22Rv1 (cell line): ENCODE results near the gene HLF.

Experiments used
- H3K27ac ChIP-seq: fragments of 450-650 bp; 2 replicates; pipeline ENCODE4 v1.5.1; 2017
- ZFX ChIP-seq: fragments of 450-650 bp; IDR thresholded peaks from 2 replicates; pipeline ENCODE4 v1.6.1; 2017; ENCODE audit warnings: antibody characterized with exemption, borderline replicate concordance
- TF ChIP-seq, protein P1 (sequence below): fragments of 450-650 bp; IDR thresholded peaks from 2 replicates; pipeline ENCODE4 v1.5.1; 2017; ENCODE audit warnings: mild to moderate bottlenecking

Gene HLF

DNA sequence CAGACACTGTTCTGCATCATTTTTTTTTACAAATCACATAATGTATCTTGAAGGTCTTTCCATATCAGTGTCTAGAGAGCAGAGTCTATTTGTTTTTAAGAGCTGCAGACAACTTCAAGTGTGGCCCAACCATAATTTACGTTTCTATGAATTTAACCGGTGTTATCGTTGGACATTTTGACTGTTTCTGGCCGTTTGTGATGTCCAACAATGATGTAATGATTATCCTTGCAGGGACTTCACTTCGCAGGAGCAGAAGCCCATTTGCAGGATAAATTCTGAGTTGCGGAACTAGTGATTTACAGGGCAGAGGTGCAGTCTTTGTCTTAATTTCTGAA is 26.9 kb upstream of the HLF start:
- peak overlapping the region; percentile 41; the same call in 1 of the 2 replicates for H3K27ac ChIP-seq
- no peak for TF ChIP-seq ZFX
- TF ChIP-seq, protein P1, sequence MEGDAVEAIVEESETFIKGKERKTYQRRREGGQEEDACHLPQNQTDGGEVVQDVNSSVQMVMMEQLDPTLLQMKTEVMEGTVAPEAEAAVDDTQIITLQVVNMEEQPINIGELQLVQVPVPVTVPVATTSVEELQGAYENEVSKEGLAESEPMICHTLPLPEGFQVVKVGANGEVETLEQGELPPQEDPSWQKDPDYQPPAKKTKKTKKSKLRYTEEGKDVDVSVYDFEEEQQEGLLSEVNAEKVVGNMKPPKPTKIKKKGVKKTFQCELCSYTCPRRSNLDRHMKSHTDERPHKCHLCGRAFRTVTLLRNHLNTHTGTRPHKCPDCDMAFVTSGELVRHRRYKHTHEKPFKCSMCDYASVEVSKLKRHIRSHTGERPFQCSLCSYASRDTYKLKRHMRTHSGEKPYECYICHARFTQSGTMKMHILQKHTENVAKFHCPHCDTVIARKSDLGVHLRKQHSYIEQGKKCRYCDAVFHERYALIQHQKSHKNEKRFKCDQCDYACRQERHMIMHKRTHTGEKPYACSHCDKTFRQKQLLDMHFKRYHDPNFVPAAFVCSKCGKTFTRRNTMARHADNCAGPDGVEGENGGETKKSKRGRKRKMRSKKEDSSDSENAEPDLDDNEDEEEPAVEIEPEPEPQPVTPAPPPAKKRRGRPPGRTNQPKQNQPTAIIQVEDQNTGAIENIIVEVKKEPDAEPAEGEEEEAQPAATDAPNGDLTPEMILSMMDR, result no peak

- peak overlapping the region; percentile 41; the same call in 1 of the 2 replicates for H3K27ac ChIP-seq
- TF ChIP-seq, protein P1, result peak; percentile 1; the same call in 1 of the 2 replicates
- no peak for TF ChIP-seq ZFX
Measured at GRCh38 chr17:55238179-55238930, 26.4 kb upstream of the HLF start.

DNA sequence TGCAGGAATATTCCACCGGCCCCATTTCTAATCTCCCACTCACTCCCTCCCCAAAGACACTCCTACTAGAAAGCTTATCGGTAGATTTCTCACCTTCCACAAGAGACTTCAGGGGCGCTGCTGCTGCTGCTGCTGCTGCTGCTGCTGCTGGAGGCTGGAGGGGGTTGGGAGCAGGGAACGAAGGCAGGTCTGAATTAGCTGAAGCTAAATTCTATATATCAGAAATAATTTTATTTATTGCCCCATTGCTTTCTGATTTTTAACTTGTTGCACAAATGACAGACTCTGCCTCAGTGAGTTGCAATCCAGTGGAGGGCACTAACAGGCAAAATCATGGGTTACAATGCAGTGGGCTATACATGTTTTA is 25.8 kb upstream of the HLF start:
- peak overlapping the region; percentile 41; the same call in 1 of the 2 replicates for H3K27ac ChIP-seq
- no peak for TF ChIP-seq ZFX
- TF ChIP-seq, protein P1, result no peak

GRCh38 chr17:55241097-55241496 is 23.7 kb upstream of the HLF start:
- H3K27ac ChIP-seq, result no peak overlapping the region
- TF ChIP-seq ZFX, result no peak
- TF ChIP-seq, protein P1, result no peak

GRCh38 chr17:55242476-55242875 is 22.3 kb upstream of the HLF start:
- no peak overlapping the region for H3K27ac ChIP-seq
- TF ChIP-seq, protein P1, result no peak
- TF ChIP-seq ZFX, result no peak

- H3K27ac ChIP-seq, result no peak overlapping the region
- no peak for TF ChIP-seq ZFX
- TF ChIP-seq, protein P1, result no peak
Measured at GRCh38 chr17:55245986-55246385, 18.8 kb upstream of the HLF start.

DNA sequence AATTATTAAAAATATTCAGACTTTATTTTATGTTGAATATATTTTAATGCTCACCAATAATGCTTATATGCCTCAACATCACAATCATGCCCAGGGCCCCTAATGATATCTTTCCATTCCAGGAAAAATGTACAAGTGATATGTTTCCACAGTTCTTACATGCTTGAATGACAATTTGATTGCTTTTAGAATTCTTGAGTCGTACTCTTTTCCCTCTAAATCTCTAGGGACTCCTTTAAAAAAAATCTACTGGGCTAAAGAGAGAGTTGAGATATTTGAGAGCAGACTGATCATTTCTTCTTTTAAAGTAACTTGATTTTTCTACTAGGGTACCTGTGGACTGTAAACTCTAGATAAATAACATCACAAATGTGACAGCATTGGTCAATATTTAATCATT is 18.2 kb upstream of the HLF start:
- no peak overlapping the region for H3K27ac ChIP-seq
- TF ChIP-seq, protein P1, result no peak
- no peak for TF ChIP-seq ZFX
